WI38 (cell line): ENCODE results near the gene SLC7A7.
"Not testable (repeated sequence)": the region's sequence is repeated elsewhere in the genome, so short reads cannot be mapped to it uniquely, and the experiment has no call there.

Experiments used
- H3K4me3 ChIP-seq: 2 replicates; pipeline ENCODE4 v1.5.1; 2011; ENCODE audit warnings: low read depth, mild to moderate bottlenecking, control low read depth, low read length
- TF ChIP-seq, protein P1 (sequence below): IDR thresholded peaks from 2 replicates; pipeline ENCODE4 v1.5.1; 2012; ENCODE audit warnings: low read depth, mild to moderate bottlenecking, control low read depth, low read length

Gene SLC7A7

DNA sequence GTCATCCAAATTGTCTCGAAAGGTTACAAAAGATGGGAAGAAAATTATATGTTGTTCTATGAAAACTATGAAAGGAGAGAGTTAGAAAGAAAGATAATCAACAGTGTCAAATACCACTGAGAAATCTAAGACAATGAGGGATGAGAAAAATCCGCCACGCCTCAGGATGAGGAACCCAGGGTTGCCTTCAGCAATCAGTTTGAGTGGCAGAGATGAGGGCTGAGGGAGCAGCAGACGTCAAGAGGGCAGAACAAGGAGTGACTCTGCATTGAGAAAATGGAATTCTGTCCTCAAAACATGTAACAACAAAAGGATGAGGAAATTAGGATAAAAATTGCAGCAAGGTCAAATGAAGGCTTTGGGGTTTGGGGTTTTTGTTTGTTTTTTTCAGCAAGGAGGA, 67.0 kb downstream of the SLC7A7 start:
- no peak overlapping the region for H3K4me3 ChIP-seq
- TF ChIP-seq, protein P1, sequence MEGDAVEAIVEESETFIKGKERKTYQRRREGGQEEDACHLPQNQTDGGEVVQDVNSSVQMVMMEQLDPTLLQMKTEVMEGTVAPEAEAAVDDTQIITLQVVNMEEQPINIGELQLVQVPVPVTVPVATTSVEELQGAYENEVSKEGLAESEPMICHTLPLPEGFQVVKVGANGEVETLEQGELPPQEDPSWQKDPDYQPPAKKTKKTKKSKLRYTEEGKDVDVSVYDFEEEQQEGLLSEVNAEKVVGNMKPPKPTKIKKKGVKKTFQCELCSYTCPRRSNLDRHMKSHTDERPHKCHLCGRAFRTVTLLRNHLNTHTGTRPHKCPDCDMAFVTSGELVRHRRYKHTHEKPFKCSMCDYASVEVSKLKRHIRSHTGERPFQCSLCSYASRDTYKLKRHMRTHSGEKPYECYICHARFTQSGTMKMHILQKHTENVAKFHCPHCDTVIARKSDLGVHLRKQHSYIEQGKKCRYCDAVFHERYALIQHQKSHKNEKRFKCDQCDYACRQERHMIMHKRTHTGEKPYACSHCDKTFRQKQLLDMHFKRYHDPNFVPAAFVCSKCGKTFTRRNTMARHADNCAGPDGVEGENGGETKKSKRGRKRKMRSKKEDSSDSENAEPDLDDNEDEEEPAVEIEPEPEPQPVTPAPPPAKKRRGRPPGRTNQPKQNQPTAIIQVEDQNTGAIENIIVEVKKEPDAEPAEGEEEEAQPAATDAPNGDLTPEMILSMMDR, result no peak

DNA sequence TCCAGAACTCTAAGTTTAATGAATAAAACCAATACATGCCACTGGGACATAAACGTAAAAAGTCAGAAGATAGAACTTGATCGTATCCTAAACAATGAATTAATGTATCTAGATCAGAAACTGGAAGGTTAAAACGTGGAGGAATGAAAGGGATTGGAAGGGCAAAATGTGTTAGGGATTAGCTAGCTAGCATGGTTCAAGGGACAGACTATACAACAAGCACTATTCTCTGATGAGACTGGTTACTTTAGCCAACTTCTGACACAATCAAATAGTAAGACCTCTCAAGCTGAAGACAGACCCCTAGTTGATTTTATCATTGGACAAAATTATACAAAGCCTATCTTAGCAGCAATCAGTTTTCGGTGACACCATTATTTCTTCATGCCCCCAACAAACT, 67.5 kb downstream of the SLC7A7 start:
- TF ChIP-seq, protein P1, result no peak
- H3K4me3 ChIP-seq, result no peak overlapping the region

DNA sequence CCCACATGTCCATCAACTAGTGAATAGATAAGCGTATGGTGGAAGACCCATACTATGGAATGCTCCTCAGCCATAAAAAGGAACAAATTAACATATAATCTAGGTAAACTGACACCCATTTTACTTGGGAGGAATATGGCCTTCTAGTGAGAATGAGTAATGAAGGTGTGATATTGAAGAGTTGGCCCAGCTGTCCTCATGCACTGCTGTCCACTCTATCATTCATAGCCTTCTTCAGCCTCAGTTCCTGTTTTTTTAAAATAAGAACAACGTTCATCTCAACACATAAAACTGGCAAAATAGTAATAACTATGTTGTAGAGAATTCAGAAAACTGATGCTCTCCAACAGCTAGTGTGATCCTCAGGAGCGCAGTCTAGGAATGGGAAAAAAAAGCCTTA, 75.2 kb downstream of the SLC7A7 start:
- no peak overlapping the region for H3K4me3 ChIP-seq
- TF ChIP-seq, protein P1, result no peak

DNA sequence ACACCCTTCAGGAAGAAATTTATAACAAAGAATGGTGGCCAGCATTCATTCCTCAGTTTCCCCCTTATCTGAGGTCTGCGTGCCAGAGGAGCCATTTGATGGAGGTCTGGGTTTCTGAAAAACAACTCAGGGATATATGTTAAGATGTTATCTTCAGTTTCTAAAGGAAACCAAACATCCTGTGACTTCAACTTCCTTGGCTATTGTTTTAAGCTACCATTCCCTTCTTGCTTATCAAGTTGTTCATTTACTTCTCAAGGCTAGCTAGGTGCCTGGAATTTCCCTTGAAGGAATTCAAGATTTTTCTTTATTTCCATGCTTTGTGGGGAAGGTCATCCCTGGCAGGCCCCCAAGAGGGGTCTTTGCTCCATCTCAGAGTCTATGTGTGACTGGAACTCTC, 75.8 kb downstream of the SLC7A7 start:
- H3K4me3 ChIP-seq, result no peak overlapping the region
- TF ChIP-seq, protein P1, result no peak

DNA sequence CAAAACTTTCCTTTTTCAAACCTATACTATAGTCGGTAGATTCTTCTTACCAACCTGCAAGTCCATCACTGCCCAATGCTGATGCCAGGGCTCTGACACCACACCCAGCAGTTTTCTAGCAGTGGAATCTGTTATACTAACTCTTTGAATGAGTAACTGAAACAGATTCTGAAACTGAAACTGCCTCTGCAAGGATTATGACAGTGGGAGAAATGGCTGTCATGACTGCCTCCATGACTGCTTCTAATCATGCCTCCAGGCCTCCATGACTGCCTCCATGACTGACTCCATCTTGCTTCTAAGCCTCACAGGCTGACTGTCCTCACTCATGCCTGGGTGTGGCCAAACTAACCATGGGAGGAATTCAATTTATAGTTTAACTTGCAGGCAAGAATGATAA, 78.2 kb downstream of the SLC7A7 start:
- TF ChIP-seq, protein P1, result no peak
- H3K4me3 ChIP-seq, result no peak overlapping the region

DNA sequence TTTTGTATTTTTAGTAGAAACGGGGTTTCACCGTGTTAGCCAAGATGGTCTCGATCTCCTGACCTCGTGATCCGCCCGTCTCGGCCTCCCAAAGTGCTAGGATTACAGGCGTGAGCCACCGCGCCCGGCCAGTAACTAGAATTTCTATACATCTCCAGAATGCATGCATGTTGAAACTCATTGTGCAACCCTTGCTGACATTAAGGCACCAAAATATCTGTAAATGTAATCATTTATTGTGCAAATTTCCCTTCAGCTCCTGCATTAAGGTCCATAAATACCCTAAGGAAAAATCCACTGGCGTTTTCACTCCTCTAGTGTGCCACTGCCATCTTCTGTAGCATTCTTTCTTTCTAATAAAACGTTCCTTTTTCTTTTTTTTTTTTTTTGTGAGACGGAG, 78.9 kb downstream of the SLC7A7 start:
- not testable (repeated sequence) for H3K4me3 ChIP-seq

DNA sequence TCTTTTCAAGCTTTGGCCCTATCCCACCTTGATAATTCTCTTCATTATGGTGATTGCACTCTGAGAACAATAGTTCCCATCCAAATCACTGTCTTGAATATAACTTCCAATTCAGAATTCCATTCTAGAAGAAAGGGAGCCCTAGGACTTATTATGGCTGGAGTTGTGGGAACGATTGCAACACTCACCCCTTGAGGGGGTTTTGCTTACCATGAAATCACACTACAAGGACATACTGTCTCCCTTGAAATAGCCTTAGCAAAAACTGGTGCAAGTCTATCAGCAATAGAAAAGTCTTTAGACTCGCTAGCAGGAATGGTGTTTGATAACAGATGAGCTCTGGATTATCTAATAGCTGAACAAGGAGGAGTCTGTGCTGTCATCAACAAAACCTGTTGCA, 80.1 kb downstream of the SLC7A7 start:
- TF ChIP-seq, protein P1, result no peak
- no peak overlapping the region for H3K4me3 ChIP-seq

DNA sequence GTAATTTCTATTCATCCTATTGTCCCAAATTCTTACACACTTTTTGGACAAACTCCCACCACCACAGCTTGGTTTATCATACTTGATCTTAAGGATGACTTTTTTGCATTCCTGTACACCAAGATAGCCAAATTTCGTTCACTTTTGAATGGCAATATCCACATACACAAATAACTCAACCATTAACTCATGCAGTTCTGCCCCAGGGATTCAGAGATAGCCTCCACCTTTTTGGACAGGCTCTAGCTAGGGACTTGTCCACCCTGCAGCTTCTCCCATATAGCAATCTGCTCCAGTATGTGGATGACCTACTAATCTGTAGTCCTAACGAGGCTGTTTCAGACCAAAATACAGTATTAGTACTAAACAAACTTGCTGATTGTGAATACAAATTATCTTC, 81.4 kb downstream of the SLC7A7 start:
- TF ChIP-seq, protein P1, result no peak
- no peak overlapping the region for H3K4me3 ChIP-seq

DNA sequence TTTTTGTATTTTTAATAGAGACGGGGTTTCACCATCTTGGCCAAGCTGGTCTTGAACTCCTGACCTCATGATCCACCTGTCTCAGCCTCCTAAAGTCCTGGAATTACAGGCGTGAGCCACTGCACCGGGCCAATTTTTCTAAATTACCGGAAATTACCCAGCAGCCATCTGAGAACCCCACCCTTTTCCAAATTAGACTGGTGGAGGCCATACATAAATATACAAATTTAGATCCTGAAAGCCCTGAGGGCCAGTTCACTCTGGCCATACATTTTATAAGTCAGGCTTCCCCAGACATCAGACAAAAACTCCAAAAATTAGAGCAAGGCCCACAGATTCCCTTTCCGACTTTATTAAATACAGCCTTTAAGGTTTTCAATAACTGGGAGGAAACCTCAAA, 83.2 kb downstream of the SLC7A7 start:
- not testable (repeated sequence) for H3K4me3 ChIP-seq
